Ectodermal cell (in vitro differentiated cells): Measurements from ENCODE around the gene TPCN2.

Experiments used
- H3K27ac ChIP-seq: 2 replicates; pipeline ENCODE4 v1.7.0; 2013; ENCODE audit warnings: mild to moderate bottlenecking, low read depth, low read length; ENCODE audit not compliant: insufficient read depth, poor library complexity, severe bottlenecking
- H3K27me3 ChIP-seq: 2 replicates; pipeline ENCODE4 v1.7.0; 2013; ENCODE audit warnings: mild to moderate bottlenecking, low read length; ENCODE audit not compliant: insufficient read depth, control insufficient read depth, poor library complexity, severe bottlenecking
- H3K36me3 ChIP-seq: one replicate; pipeline ENCODE4 v1.7.0; 2013; ENCODE audit warnings: low read length; ENCODE audit not compliant: control insufficient read depth, insufficient read depth
- H3K4me1 ChIP-seq: one replicate; pipeline ENCODE4 v1.7.0; 2013; ENCODE audit warnings: low read length; ENCODE audit not compliant: control insufficient read depth, insufficient read depth
- H3K4me3 ChIP-seq: 2 replicates; pipeline ENCODE4 v1.7.0; 2013; ENCODE audit warnings: low read depth, low read length, control low read depth; ENCODE audit not compliant: insufficient read depth
- H3K9me3 ChIP-seq: 2 replicates; pipeline ENCODE4 v1.7.0; 2013; ENCODE audit warnings: mild to moderate bottlenecking, low read length, moderate library complexity; ENCODE audit not compliant: control insufficient read depth
- WGBS, 2 experiments: methylation state at CpG; one replicate each; pipeline ENCODE4 v1.1.7; 2013; ENCODE audit warnings: missing lambda C conversion rate in 2 of 2; 5-methylcytosine and 5-hydroxymethylcytosine counted together

Gene TPCN2

GRCh38 chr11:69078508-69078907 lies 29.8 kb downstream of the TPCN2 start:
- no peaks in the 10 kb centered on the region for H3K4me1 ChIP-seq
- peaks cover 3% of the 10 kb centered on the region for H3K36me3 ChIP-seq
- H3K27me3 ChIP-seq: no peaks in the 10 kb centered on the region
- no peaks in the 10 kb centered on the region for H3K9me3 ChIP-seq
- H3K27ac ChIP-seq: no peak overlapping the region
- H3K4me3 ChIP-seq: no peak overlapping the region
- WGBS, 2 experiments: 95 to 96% methylated on average over 15 of the region's 15 CpGs

GRCh38 chr11:69078930-69079605 lies 30.3 kb downstream of the TPCN2 start:
- no peak overlapping the region for H3K4me3 ChIP-seq
- WGBS, 2 experiments: 93% methylated on average over 20 of the region's 20 CpGs
- H3K27ac ChIP-seq: no peak overlapping the region
- no peaks in the 10 kb centered on the region for H3K9me3 ChIP-seq
- no peaks in the 10 kb centered on the region for H3K27me3 ChIP-seq
- no peaks in the 10 kb centered on the region for H3K4me1 ChIP-seq
- H3K36me3 ChIP-seq: peaks cover 3% of the 10 kb centered on the region

GRCh38 chr11:69079661-69080256 lies 31.0 kb downstream of the TPCN2 start:
- no peak overlapping the region for H3K4me3 ChIP-seq
- no peaks in the 10 kb centered on the region for H3K4me1 ChIP-seq
- H3K9me3 ChIP-seq: no peaks in the 10 kb centered on the region
- WGBS, 2 experiments: 89 to 90% methylated on average over 17 of the region's 17 CpGs
- H3K27ac ChIP-seq: no peak overlapping the region
- no peaks in the 10 kb centered on the region for H3K27me3 ChIP-seq
- peaks cover 3% of the 10 kb centered on the region for H3K36me3 ChIP-seq

GRCh38 chr11:69080257-69080995 lies 31.7 kb downstream of the TPCN2 start:
- WGBS, 2 experiments: 93% methylated on average over 17 of the region's 17 CpGs
- H3K9me3 ChIP-seq: no peaks in the 10 kb centered on the region

GRCh38 chr11:69081180-69081579 lies 32.4 kb downstream of the TPCN2 start:
- Histone ChIP-seq H3K4me3 (no peak overlapping the region), H3K36me3 (peaks cover 3% of the 10 kb centered on the region), H3K27ac (no peak overlapping the region), H3K27me3 (no peaks in the 10 kb centered on the region), H3K9me3 (no peaks in the 10 kb centered on the region), H3K4me1 (peaks cover 4% of the 10 kb centered on the region)
- 92 to 94% methylated on average over 23 of the region's 23 CpGs for WGBS, 2 experiments

More at GRCh38 chr11:69080257-69080995, 31.7 kb downstream of the TPCN2 start:
- peaks cover 3% of the 10 kb centered on the region for H3K36me3 ChIP-seq
- no peak overlapping the region for H3K27ac ChIP-seq
- H3K27me3 ChIP-seq: no peaks in the 10 kb centered on the region
- H3K4me3 ChIP-seq: no peak overlapping the region
- H3K4me1 ChIP-seq: no peaks in the 10 kb centered on the region

GRCh38 chr11:69083531-69084247 lies 35.0 kb downstream of the TPCN2 start:
- no peaks in the 10 kb centered on the region for H3K36me3 ChIP-seq
- no peaks in the 10 kb centered on the region for H3K27me3 ChIP-seq
- no peak overlapping the region for H3K4me3 ChIP-seq
- peaks cover 4% of the 10 kb centered on the region for H3K4me1 ChIP-seq
- no peaks in the 10 kb centered on the region for H3K9me3 ChIP-seq
- WGBS, 2 experiments: 89 to 90% methylated on average over 28 of the region's 28 CpGs
- H3K27ac ChIP-seq: no peak overlapping the region

- Histone ChIP-seq H3K9me3 (no peaks in the 10 kb centered on the region), H3K27ac (no peak overlapping the region), H3K4me3 (no peak overlapping the region), H3K4me1 (peaks cover 4% of the 10 kb centered on the region), H3K27me3 (no peaks in the 10 kb centered on the region), H3K36me3 (no peaks in the 10 kb centered on the region)
- 86 to 88% methylated on average over 15 of the region's 15 CpGs for WGBS, 2 experiments
These were observed 35.6 kb downstream of the TPCN2 start for GRCh38 chr11:69084371-69084770.

- Histone ChIP-seq H3K9me3 (no peaks in the 10 kb centered on the region), H3K36me3 (no peaks in the 10 kb centered on the region), H3K27ac (no peak overlapping the region), H3K27me3 (no peaks in the 10 kb centered on the region), H3K4me1 (peaks cover 4% of the 10 kb centered on the region), H3K4me3 (no peak overlapping the region)
- WGBS, 2 experiments: 94% methylated on average over 27 of the region's 27 CpGs
These were observed 36.9 kb downstream of the TPCN2 start for GRCh38 chr11:69085490-69086095.

- Histone ChIP-seq H3K9me3 (no peaks in the 10 kb centered on the region), H3K4me1 (peaks cover 4% of the 10 kb centered on the region), H3K36me3 (peaks cover 2% of the 10 kb centered on the region), H3K27me3 (no peaks in the 10 kb centered on the region), H3K4me3 (no peak overlapping the region), H3K27ac (no peak overlapping the region)
- WGBS, 2 experiments: 89 to 90% methylated on average over 28 of the region's 28 CpGs
These were observed 37.7 kb downstream of the TPCN2 start for GRCh38 chr11:69086152-69087132.
